ENCODE measurements around the gene MS4A18.

Gene MS4A18

DNA sequence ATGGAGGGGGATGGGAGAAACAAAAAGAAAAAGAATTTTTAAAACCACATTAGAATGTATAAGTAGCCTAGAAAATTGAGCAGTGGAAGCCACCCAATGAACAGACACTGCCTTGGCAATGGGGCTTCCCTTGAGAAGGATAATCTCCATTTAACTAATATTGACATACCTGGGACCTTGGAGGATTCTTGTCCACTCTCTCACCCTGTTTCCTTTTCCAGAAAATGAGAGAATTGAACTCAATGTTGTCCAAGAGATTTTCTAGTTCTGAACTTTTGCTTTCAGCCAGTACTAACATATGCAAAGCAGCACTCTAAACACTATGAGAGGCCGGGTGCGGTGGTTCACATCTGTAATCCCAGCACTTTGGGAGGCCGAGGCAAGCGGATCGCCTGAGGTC lies 24.6 kb upstream of the MS4A18 start:
- ChIA-PET CTCF (interaction anchor here (0.7 to 2.4 kb wide), 6 partner anchors 53 to 337 kb away, joined by 3 to 19 read pairs (median 6); no protein-coding TSS in a partner anchor), POLR2A (no interaction called here)
- TF ChIP-seq, protein P1, sequence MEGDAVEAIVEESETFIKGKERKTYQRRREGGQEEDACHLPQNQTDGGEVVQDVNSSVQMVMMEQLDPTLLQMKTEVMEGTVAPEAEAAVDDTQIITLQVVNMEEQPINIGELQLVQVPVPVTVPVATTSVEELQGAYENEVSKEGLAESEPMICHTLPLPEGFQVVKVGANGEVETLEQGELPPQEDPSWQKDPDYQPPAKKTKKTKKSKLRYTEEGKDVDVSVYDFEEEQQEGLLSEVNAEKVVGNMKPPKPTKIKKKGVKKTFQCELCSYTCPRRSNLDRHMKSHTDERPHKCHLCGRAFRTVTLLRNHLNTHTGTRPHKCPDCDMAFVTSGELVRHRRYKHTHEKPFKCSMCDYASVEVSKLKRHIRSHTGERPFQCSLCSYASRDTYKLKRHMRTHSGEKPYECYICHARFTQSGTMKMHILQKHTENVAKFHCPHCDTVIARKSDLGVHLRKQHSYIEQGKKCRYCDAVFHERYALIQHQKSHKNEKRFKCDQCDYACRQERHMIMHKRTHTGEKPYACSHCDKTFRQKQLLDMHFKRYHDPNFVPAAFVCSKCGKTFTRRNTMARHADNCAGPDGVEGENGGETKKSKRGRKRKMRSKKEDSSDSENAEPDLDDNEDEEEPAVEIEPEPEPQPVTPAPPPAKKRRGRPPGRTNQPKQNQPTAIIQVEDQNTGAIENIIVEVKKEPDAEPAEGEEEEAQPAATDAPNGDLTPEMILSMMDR (IDR thresholded peaks at IDR 0.05; ENCODE audit: control extremely low read depth, extremely low read depth, low read depth, missing control alignments): no peak
- no peak for DNase-seq (ENCODE audit: extremely low spot score)

DNA sequence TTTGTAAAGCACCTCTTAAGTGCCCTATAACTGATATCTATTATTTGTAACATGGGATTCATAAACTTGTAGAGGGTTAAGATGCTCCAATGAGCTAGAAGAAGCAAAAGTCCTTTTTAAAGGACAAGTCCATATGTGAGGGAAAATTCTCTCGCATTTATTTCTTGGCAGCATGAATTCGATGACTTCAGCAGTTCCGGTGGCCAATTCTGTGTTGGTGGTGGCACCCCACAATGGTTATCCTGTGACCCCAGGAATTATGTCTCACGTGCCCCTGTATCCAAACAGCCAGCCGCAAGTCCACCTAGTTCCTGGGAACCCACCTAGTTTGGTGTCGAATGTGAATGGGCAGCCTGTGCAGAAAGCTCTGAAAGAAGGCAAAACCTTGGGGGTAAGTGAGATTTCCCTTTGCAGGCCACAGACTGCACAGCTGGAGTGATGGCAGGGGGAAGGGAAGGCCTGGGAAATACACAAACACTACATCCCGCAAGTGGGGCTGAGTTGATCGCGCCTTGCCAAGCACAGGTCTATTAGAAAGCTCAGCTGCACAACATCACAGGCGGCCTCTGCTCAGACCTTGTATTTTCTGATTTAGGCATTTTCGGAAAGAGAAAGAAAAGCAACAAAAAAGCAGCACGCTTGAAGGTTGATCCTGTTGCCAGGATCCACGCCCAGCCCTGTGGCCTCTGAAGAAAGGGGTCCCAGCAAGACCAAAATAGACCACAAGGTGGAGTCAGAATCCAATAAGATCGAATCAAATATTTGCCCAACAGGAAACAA lies 23.6 kb upstream of the MS4A18 start:
- POLR2A ChIA-PET: no interaction called here
- CTCF ChIA-PET: interaction anchor here (0.9 to 2.4 kb wide), 10 partner anchors 9 to 338 kb away, joined by 3 to 19 read pairs (median 4); no protein-coding TSS in a partner anchor
- peak; percentile 45 for DNase-seq (ENCODE audit: extremely low spot score)

DNA sequence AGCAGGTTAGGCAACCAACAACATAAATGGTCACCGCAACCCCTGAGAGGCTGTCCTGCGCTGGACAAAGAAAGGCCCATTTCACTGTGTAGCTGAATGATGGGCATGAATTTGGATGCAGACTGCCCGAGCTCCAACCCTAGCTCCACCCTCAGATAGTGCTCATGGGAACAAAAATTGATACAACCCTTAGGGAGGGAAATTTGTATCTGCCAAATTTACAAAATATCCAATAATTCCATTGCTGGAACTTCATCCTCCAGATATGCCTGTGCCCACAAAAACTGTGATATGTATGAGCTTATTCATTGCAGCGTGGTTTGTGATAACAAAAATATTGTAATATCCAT lies 23.1 kb upstream of the MS4A18 start:
- ChIA-PET CTCF (interaction anchor here (0.9 to 2.4 kb wide), 11 partner anchors 10 to 198 kb away, joined by 3 to 19 read pairs (median 4); no protein-coding TSS in a partner anchor), POLR2A (no interaction called here)
- DNase-seq (ENCODE audit: extremely low spot score): no peak
- TF ChIP-seq, protein P1 (IDR thresholded peaks at IDR 0.05; ENCODE audit: control extremely low read depth, extremely low read depth, low read depth, missing control alignments): no peak

More for the DNA sequence above, 23.6 kb upstream of the MS4A18 start:
- TF ChIP-seq, protein P1 (IDR thresholded peaks at IDR 0.05; ENCODE audit: control extremely low read depth, extremely low read depth, low read depth, missing control alignments): peak; percentile 43

DNA sequence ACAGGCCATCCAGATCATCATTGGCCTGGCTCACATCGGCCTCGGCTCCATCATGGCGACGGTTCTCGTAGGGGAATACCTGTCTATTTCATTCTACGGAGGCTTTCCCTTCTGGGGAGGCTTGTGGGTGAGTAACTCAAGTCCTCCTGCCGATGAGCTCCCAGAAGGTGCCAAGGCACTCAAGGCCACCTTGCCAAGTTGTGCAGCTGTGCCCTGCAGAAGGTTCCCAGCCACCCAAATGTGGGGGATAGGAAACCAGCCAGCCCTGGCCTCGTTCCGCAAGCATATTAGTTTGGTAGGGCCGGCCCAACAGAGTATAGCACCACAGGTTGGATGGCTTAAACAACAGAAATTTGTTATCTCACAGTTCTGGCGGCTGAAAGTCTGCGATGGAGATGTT lies 21.1 kb upstream of the MS4A18 start:
- CTCF ChIA-PET: interaction anchor here (2.0 to 2.1 kb wide), 2 partner anchors 43 to 59 kb away, joined by 4 to 11 read pairs; no protein-coding TSS in a partner anchor
- DNase-seq (ENCODE audit: extremely low spot score): no peak
- POLR2A ChIA-PET: no interaction called here
- TF ChIP-seq, protein P1 (IDR thresholded peaks at IDR 0.05; ENCODE audit: control extremely low read depth, extremely low read depth, low read depth, missing control alignments): no peak

DNA sequence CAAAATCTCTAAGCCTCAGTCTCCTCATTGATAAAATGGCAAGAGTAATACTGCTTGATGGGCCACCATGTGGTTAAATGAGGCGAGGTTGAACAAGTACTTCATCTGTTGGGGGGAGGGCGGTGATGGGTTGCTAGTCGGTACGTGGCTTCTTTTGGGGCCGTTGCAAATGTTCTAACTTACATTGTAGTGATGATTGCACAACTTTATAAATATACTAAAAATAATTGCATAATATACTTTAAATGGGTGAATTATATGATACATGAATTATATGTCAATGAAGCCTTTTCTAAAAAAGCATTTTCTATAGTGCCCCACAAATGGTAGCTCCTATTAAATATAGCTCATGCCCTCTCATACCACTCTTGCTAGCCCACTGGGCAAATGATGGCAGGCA lies 18.6 kb upstream of the MS4A18 start:
- ChIA-PET CTCF (interaction anchor here (1.9 kb wide), 1 partner anchor 57 kb away, joined by 5 read pairs; no protein-coding TSS in a partner anchor), POLR2A (no interaction called here)
- TF ChIP-seq, protein P1 (IDR thresholded peaks at IDR 0.05; ENCODE audit: control extremely low read depth, extremely low read depth, low read depth, missing control alignments): no peak
- DNase-seq (ENCODE audit: extremely low spot score): no peak

DNA sequence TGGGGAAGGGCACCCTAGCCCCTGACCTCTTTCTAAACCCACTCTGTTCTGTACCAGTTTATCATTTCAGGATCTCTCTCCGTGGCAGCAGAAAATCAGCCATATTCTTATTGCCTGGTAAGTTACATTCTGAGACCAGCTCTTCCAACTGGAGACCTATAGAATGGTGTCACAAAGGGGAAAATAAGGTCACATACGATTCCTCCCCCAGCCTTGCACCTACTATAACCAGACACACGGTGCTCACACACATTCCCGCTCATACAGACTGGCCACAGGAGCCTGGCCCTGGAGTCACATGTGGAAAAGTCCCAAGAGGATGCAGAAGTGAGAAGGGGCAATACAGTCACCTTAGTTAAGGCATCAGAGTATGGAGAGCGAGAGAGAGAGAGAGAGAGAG lies 17.6 kb upstream of the MS4A18 start:
- ChIA-PET CTCF (interaction anchor here (0.7 to 1.9 kb wide), 6 partner anchors 11 to 441 kb away, joined by 3 to 5 read pairs (median 4); no protein-coding TSS in a partner anchor), POLR2A (no interaction called here)

More for the DNA sequence above, 17.6 kb upstream of the MS4A18 start:
- DNase-seq (ENCODE audit: extremely low spot score): no peak
- TF ChIP-seq, protein P1 (IDR thresholded peaks at IDR 0.05; ENCODE audit: control extremely low read depth, extremely low read depth, low read depth, missing control alignments): no peak

Measured in GM10248 (cell line).